Nephron (organoid): ENCODE data around the gene CEACAM6.

Experiments used
- H3K27ac Mint-ChIP-seq, 3 experiments: 2 replicates each; pipeline ENCODE4 v1.8.0; 2020; ENCODE audit warnings: mixed read lengths in 3 of 3, mild to moderate bottlenecking in 2 of 3, moderate library complexity in 1 of 3
- H3K27me3 Mint-ChIP-seq: 2 replicates; pipeline ENCODE4 v1.8.0; 2021; ENCODE audit warnings: low read depth, mild to moderate bottlenecking, moderate library complexity, mixed read lengths
- H3K36me3 Mint-ChIP-seq: 2 replicates; pipeline ENCODE4 v1.8.0; 2020; ENCODE audit warnings: low read depth, mixed read lengths
- H3K4me1 Mint-ChIP-seq: 2 replicates; pipeline ENCODE4 v1.8.0; 2020; ENCODE audit warnings: mixed read lengths
- H3K4me3 Mint-ChIP-seq, 3 experiments: 2 replicates each; pipeline ENCODE4 v1.8.0; 2020; ENCODE audit warnings: mild to moderate bottlenecking in 3 of 3, mixed read lengths in 3 of 3, moderate library complexity in 2 of 3
- H3K9me3 Mint-ChIP-seq: 2 replicates; pipeline ENCODE4 v1.8.0; 2020; ENCODE audit warnings: mixed read lengths
- CTCF ChIP-seq, 3 experiments: fragments of 200-600 bp; sonication (generic); IDR thresholded peaks; one replicate each; pipeline ENCODE4 v1.5.0; 2021; ENCODE audit warnings: antibody characterized with exemption in 3 of 3; ENCODE audit not compliant: unreplicated experiment in 3 of 3

CEACAM6 gene

GRCh38 chr19:41709951-41710645 lies 45.2 kb upstream of the CEACAM6 start:
- H3K9me3 Mint-ChIP-seq, result peaks cover 31% of the 10 kb centered on the region
- peaks cover 4% of the 10 kb centered on the region for H3K27me3 Mint-ChIP-seq
- H3K4me3 Mint-ChIP-seq, result no peak overlapping the region
- H3K36me3 Mint-ChIP-seq, result no peaks in the 10 kb centered on the region
- H3K4me1 Mint-ChIP-seq, result no peaks in the 10 kb centered on the region
- TF ChIP-seq CTCF (IDR thresholded peaks at IDR 0.05; ENCODE audit: unreplicated experiment in 3 of 3), result no peak
- H3K27ac Mint-ChIP-seq, result no peak overlapping the region

- no peaks in the 10 kb centered on the region for H3K36me3 Mint-ChIP-seq
- no peaks in the 10 kb centered on the region for H3K27me3 Mint-ChIP-seq
- peaks cover 26% of the 10 kb centered on the region for H3K9me3 Mint-ChIP-seq
- no peak overlapping the region for H3K27ac Mint-ChIP-seq
- H3K4me1 Mint-ChIP-seq, result no peaks in the 10 kb centered on the region
- TF ChIP-seq CTCF (IDR thresholded peaks at IDR 0.05; ENCODE audit: unreplicated experiment in 3 of 3), result no peak
- no peak overlapping the region for H3K4me3 Mint-ChIP-seq
Observed at GRCh38 chr19:41711376-41712261, 43.7 kb upstream of the CEACAM6 start.

GRCh38 chr19:41714598-41714997 lies 40.7 kb upstream of the CEACAM6 start:
- Mint-ChIP-seq H3K9me3 (peaks cover 31% of the 10 kb centered on the region), H3K27ac (no peak overlapping the region), H3K4me3 (no peak overlapping the region), H3K4me1 (no peaks in the 10 kb centered on the region), H3K36me3 (no peaks in the 10 kb centered on the region), H3K27me3 (no peaks in the 10 kb centered on the region)
- TF ChIP-seq CTCF (IDR thresholded peaks at IDR 0.05; ENCODE audit: unreplicated experiment in 3 of 3), result no peak

GRCh38 chr19:41718761-41719160 lies 36.6 kb upstream of the CEACAM6 start:
- no peak overlapping the region for H3K4me3 Mint-ChIP-seq
- no peaks in the 10 kb centered on the region for H3K4me1 Mint-ChIP-seq
- TF ChIP-seq CTCF (IDR thresholded peaks at IDR 0.05; ENCODE audit: unreplicated experiment in 3 of 3), result no peak
- H3K27me3 Mint-ChIP-seq, result no peaks in the 10 kb centered on the region
- no peak overlapping the region for H3K27ac Mint-ChIP-seq
- H3K36me3 Mint-ChIP-seq, result no peaks in the 10 kb centered on the region
- peaks cover 25% of the 10 kb centered on the region for H3K9me3 Mint-ChIP-seq

GRCh38 chr19:41720103-41720502 lies 35.2 kb upstream of the CEACAM6 start:
- Mint-ChIP-seq H3K36me3 (no peaks in the 10 kb centered on the region), H3K4me1 (no peaks in the 10 kb centered on the region), H3K9me3 (peaks cover 21% of the 10 kb centered on the region), H3K27me3 (no peaks in the 10 kb centered on the region), H3K4me3 (no peak overlapping the region), H3K27ac (no peak overlapping the region)
- no peak for TF ChIP-seq CTCF (IDR thresholded peaks at IDR 0.05; ENCODE audit: unreplicated experiment in 3 of 3)
